GM12873 (cell line): ENCODE measurements around the gene ASB8.

ENCODE experiments used
- CTCF ChIP-seq: IDR thresholded peaks from 2 replicates; pipeline ENCODE4 v1.5.1; 2012; ENCODE audit warnings: low read depth, mild to moderate bottlenecking, moderate library complexity, low read length, control low read depth; ENCODE audit not compliant: insufficient read depth; ENCODE audit errors: missing control alignments

The ASB8 gene

GRCh38 chr12:48131517-48131916 lies 25.8 kb downstream of the ASB8 start:
- no peak for TF ChIP-seq CTCF

- no peak for TF ChIP-seq CTCF
Observed at GRCh38 chr12:48129376-48129775, 27.9 kb downstream of the ASB8 start.

DNA sequence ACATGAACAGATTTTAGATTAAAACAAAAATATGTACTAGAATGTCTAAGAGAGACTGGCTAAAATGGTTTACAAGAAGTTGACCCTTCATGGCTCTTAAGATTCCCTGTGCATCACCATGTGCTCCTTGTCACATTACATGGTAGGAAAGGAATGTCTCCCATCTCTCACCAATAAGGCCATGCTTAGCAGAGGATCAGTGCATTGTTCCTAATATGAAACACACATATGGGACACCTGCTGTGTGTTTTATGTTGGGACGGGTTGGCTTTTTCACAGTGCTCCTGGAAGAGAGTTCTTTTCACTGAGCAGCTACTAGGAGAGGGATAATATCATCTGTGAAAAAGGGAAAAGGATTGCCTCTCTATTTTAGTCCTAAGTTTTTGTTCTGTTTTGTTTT lies 28.5 kb downstream of the ASB8 start:
- no peak for TF ChIP-seq CTCF

DNA sequence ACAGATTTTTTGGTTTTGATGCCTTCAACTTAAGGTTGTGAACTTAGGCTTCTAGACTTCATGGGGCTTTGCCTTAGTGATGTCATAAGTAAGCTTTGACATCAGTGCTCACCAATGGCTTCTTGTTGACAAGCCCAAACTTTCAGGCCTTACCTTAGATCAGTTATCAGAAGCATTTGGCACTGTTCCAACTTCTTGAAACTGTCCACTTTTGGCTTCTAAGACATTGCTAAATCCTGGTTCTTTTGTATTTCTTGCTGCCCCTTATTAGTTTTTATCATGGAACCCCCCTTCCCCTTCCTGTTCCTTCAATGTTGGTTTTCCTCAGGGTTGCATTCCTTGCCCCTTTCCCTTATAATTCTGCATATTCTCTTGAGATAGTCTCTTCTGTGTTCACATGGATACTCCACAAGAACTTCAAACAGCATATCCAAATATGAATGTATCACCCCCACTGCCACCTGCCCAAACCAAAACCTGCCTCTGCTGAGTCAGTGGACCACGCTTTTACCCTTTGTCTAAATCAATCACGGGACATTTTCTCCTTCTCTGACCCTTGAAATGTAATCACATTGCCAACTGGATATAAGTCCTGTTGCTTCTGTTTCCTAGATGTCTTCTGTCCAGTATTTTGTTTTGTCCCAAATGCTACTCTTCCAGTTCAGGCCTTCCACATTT lies 30.2 kb downstream of the ASB8 start:
- no peak for TF ChIP-seq CTCF

DNA sequence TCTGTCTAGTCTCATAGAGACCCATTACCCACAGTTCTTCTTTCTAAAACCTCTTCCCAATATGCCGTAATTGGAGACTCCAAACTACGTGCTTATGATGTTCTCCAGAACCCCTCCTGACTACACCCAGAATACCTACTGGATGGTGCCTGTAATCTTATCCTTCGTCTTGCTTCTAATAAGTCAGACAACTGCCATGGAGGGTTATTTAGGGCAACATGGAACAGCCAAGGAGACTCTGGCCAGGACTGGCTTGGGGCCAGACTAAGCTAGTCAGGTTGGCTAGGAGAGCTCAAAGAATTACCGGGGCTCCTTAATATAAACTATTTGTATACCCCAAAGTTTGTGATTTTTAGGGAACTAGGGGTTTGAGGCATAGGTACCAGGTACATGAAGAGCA lies 31.3 kb downstream of the ASB8 start:
- no peak for TF ChIP-seq CTCF

GRCh38 chr12:48123169-48123568 lies 34.1 kb downstream of the ASB8 start:
- TF ChIP-seq CTCF = no peak

DNA sequence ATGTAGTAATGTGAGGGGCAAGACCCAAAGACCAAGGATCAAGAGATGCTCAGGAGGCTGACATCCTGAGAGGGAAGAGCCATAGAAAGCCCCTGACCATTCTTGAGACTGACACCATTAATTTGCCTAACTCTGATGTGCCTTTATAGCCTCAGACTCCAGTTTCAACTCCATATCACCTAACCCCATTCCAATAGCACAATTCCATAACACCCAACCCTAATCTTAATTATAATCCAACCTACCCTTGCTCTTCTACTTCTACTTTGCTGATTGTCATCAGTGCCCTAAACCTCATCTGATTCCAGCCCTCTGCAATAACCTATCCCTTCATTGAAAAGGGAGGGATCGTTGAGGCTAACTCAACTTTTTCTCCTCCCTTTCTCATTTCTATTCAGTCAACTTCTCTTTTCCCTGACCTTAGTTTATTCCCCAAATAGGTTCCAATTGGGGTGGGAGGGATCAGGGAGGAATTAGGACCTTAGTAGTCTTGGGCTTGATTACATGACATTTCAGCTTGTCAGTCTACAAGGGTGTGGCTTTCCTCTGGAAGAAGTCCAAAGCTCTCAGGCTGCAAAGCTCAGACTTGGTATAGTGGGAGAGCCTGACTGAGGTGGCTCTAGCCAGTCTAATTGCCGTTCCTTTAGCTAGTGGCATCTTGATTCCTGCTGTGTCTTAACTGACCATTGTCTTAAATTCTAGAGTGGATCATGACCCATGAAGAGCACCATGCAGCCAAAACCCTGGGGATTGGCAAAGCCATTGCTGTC lies 35.1 kb downstream of the ASB8 start:
- TF ChIP-seq CTCF = no peak
